Tibial nerve (tissue), 4 donors: ENCODE data around the gene APEH. TPM values are rescaled to one million over a fixed set of nuclear protein-coding genes. Genes with fewer than 3 reads are reported as not detected.
A peak's percentile ranks its signal among the peaks of the same experiment; 100 is the strongest.

Experiments
- DNase-seq, 2 donors: peaks; one replicate each; pipeline ENCODE4 v3.0.0-alpha.2; 2019; ENCODE audit warnings: low spot score in 2 of 2
- H3K27ac ChIP-seq, 4 donors: fragments of 200-600 bp; sonication (generic) in 3 of 4; one replicate each; pipeline ENCODE4 v1.5.1; 2017 to 2019; ENCODE audit warnings: mild to moderate bottlenecking in 1 of 4
- H3K27me3 ChIP-seq, 2 donors: fragments of 200-600 bp; sonication (generic) in 1 of 2; one replicate each; pipeline versions ENCODE4 v1.5.1 to v1.6.0; 2017 to 2019
- H3K36me3 ChIP-seq, 3 donors: fragments of 200-600 bp; sonication (generic); one replicate each; pipeline ENCODE4 v1.5.1; 2018 to 2019
- H3K4me1 ChIP-seq, 4 donors: fragments of 200-600 bp; sonication (generic) in 3 of 4; one replicate each; pipeline ENCODE4 v1.5.1; 2017 to 2019
- H3K4me3 ChIP-seq, 4 donors: fragments of 200-600 bp; sonication (generic) in 3 of 4; one replicate each; pipeline ENCODE4 v1.5.1; 2017 to 2019; ENCODE audit warnings: mild to moderate bottlenecking in 1 of 4, moderate library complexity in 1 of 4
- H3K9me3 ChIP-seq, 4 donors: fragments of 200-600 bp; sonication (generic) in 3 of 4; one replicate each; pipeline ENCODE4 v1.5.1; 2017 to 2019
- EP300 ChIP-seq, 2 donors: sonication (generic); formaldehyde crosslinking; IDR thresholded peaks; one replicate each; pipeline ENCODE4 v1.6.1; 2017; ENCODE audit warnings: antibody characterized with exemption in 2 of 2, mild to moderate bottlenecking in 1 of 2
- POLR2A ChIP-seq, 2 donors: fragments of 450-650 bp; IDR thresholded peaks; one replicate each; pipeline ENCODE4 v1.6.1; 2017; ENCODE audit warnings: antibody characterized with exemption in 2 of 2, mild to moderate bottlenecking in 2 of 2, moderate library complexity in 2 of 2
- WGBS, 2 donors: methylation state at CpG; one replicate each; pipeline ENCODE4 v1.1.5; 2018; 5-methylcytosine and 5-hydroxymethylcytosine counted together
- total RNA-seq, 4 donors: library from RNA; depleted of rRNA; stranded (reverse); fragments of >200 nt; gene quantifications; one replicate each; pipeline ENCODE4 v1.1.0, GENCODE V29; 2016
- TF ChIP-seq, protein P1 (sequence below), 5 experiments: fragments of 200-600 bp in 3 of 5; fragments of 450-650 bp in 2 of 5; sonication (generic) in 3 of 5; IDR thresholded peaks; one replicate each; pipeline ENCODE4 v1.5.1; 2016 to 2019; ENCODE audit warnings: antibody characterized with exemption in 5 of 5, mild to moderate bottlenecking in 3 of 5, moderate library complexity in 2 of 5

APEH gene
- total RNA-seq, 4 donors from 2014 or later: 64.0 to 77.7 (median 65.8) TPM

DNA sequence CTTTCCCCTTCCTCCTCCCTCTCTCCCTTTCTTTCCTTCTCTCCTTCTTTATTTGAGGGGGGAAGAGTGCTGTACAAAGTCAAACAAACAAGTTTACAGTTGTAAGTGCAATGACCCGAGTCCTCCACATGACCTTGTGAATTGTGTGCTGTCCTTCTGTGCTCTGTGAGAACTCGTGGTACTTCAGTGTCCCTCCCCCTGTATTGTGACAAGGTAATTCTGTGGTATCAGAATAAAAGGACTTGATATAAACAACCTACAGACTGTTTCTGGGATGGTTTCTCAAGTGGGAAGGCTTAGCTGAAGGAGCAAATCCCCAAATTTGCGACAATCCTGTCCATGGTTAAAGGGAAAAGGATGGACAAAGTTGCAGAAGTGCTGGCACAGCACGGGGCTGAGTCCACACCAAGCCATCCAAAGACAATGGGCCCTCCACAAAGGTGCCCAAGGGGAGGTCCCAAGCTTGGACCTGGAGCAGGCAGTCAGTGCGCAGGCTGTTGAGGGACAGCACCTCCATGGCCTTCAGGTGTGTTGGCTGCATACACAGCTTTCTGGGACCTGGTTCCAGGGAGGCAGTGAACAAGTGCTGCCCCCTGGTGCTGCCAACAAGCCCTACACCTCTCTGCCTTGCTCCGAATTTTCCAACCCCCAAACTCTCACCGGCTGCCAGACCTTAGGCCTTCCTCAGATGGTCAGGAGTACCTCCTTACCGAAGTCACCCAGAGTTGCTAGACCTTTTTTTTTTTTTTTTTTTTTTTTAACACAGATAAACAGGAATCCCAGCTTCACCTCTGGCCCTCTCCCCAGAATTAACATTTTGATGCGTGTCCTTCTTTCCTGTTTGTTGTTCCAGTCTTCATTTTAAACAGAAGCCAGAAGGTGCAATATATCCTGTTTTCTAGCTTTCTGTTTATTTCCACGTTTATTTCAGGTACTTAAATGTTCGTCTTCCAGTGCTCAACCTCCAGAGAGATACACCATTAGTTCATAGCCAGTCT lies 2.6 kb upstream of the APEH start:
- Histone ChIP-seq H3K27me3 (no peaks in the 10 kb centered on the region), H3K4me3 (no peak overlapping the region), H3K36me3 (peaks cover 0 to 11% (median 0%) of the 10 kb centered on the region in 3 donors), H3K4me1 (peaks cover 0 to 28% (median 13%) of the 10 kb centered on the region in 4 donors), H3K27ac (no peak overlapping the region), H3K9me3 (peaks cover 0 to 5% (median 0%) of the 10 kb centered on the region in 4 donors)
- TF ChIP-seq, protein P1, sequence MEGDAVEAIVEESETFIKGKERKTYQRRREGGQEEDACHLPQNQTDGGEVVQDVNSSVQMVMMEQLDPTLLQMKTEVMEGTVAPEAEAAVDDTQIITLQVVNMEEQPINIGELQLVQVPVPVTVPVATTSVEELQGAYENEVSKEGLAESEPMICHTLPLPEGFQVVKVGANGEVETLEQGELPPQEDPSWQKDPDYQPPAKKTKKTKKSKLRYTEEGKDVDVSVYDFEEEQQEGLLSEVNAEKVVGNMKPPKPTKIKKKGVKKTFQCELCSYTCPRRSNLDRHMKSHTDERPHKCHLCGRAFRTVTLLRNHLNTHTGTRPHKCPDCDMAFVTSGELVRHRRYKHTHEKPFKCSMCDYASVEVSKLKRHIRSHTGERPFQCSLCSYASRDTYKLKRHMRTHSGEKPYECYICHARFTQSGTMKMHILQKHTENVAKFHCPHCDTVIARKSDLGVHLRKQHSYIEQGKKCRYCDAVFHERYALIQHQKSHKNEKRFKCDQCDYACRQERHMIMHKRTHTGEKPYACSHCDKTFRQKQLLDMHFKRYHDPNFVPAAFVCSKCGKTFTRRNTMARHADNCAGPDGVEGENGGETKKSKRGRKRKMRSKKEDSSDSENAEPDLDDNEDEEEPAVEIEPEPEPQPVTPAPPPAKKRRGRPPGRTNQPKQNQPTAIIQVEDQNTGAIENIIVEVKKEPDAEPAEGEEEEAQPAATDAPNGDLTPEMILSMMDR (IDR thresholded peaks at IDR 0.05): peak; percentile 62 to 76 (median 68)
- TF ChIP-seq EP300 (IDR thresholded peaks at IDR 0.05): no peak
- DNase-seq: peak in 1 of 2 donors; percentile 32
- WGBS, 2 donors: 36 to 42% methylated on average over 11 of the region's 11 CpGs

DNA sequence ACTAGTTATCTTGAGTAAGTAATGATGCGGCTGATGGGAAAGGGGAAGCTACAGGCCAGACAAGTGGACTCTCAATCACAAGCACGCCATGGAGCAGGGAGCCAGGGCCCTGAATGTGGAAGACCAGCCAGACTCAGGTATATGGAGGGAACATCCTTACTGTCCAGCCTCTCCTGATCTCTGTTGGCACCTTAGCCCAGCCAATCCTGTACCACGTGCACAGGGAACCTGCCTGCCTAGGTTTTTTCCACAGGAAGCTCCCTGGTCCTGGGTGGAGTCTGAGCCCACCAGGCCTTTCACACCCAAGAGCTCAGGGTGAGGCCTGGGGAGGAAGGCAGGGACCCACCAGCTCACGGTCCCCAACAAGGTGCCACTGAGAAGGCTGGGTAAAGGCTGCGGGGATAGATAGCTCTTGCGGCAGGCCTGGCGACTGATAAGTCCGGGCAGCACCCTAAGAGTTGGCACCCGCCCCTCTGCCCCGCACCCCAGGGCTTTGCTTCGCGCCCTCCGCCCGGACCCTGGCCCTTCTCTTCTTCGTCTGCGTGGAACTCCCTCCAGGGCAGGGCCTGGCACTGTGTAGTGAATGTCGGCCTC lies 933 bp upstream of the APEH start:
- TF ChIP-seq POLR2A (IDR thresholded peaks at IDR 0.05) (no peak), EP300 (IDR thresholded peaks at IDR 0.05) (no peak)
- TF ChIP-seq, protein P1 (IDR thresholded peaks at IDR 0.05): no peak
- H3K27ac ChIP-seq: peak overlapping the region; percentile 63 to 95 (median 92)

DNA sequence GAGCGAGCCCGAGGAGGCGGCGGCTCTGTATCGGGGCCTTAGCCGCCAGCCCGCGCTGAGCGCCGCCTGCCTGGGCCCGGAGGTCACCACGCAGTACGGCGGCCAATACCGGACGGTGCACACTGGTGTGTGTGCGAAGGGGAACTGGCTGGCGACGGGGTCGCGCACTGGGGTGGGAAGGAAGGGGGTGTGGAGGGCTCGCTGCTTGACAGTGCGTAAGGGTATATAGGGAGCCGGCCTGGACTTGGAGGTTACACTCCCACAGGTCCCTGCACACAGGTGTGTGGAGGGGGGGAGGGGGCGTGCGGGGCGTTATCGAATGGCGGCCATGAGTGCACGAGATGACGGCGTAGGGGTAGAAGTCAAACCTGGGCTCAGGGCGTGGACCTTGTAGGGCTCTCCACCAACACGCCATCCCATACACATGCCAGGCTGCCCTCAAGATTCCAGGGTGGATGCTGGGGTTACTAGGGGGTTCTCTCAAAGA lies 389 bp downstream of the APEH start:
- 6 to 17% methylated on average over 15 to 34 of the region's 34 CpGs for WGBS, 2 donors
- no peak for DNase-seq
- Histone ChIP-seq H3K27ac (peak overlapping the region; percentile 63 to 95 (median 92)), H3K9me3 (peaks cover 0 to 5% (median 0%) of the 10 kb centered on the region in 4 donors), H3K4me1 (peaks cover 0 to 21% (median 13%) of the 10 kb centered on the region in 4 donors), H3K27me3 (no peaks in the 10 kb centered on the region), H3K36me3 (peaks cover 5 to 40% (median 18%) of the 10 kb centered on the region in 3 donors), H3K4me3 (peak overlapping the region; percentile 79 to 100 (median 87))
- TF ChIP-seq, protein P1 (IDR thresholded peaks at IDR 0.05): no peak
- TF ChIP-seq EP300 (IDR thresholded peaks at IDR 0.05) (no peak), POLR2A (IDR thresholded peaks at IDR 0.05) (no peak)

More for the DNA sequence above, 933 bp upstream of the APEH start:
- Histone ChIP-seq H3K9me3 (peaks cover 0 to 5% (median 0%) of the 10 kb centered on the region in 4 donors), H3K36me3 (peaks cover 0 to 27% (median 8%) of the 10 kb centered on the region in 3 donors), H3K4me3 (peak overlapping the region; percentile 79 to 100 (median 87)), H3K4me1 (peaks cover 0 to 26% (median 13%) of the 10 kb centered on the region in 4 donors), H3K27me3 (no peaks in the 10 kb centered on the region)
- WGBS, 2 donors: 25 to 27% methylated on average over 15 of the region's 17 CpGs
- no peak for DNase-seq

DNA sequence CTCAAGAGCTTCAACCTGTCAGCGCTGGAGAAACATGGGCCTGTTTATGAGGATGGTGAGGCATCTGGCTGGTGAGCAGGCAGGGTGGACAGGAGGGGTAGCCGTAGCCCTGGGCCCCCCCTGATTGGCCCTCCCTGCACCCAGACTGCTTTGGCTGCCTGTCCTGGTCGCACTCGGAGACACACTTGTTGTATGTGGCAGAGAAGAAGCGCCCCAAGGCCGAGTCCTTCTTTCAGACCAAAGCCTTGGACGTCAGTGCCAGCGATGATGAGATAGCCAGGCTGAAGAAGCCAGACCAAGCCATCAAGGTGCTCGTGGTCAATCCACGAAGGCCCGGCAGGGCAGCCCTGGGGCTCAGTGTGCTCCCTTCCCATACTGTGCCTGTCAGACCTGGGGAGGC lies 1.8 kb downstream of the APEH start:
- Histone ChIP-seq H3K4me1 (peaks cover 0 to 21% (median 13%) of the 10 kb centered on the region in 4 donors), H3K27me3 (no peaks in the 10 kb centered on the region), H3K9me3 (peaks cover 0 to 5% (median 0%) of the 10 kb centered on the region in 4 donors), H3K36me3 (peaks cover 5 to 54% (median 25%) of the 10 kb centered on the region in 3 donors), H3K27ac (no peak overlapping the region), H3K4me3 (no peak overlapping the region)
- 90 to 92% methylated on average over 10 to 11 of the region's 11 CpGs for WGBS, 2 donors
- no peak for TF ChIP-seq EP300 (IDR thresholded peaks at IDR 0.05)
- no peak for TF ChIP-seq POLR2A (IDR thresholded peaks at IDR 0.05)
- TF ChIP-seq, protein P1 (IDR thresholded peaks at IDR 0.05): no peak
- DNase-seq: no peak
